WTC11 (cell line): ENCODE data around the gene MEST. TPM values are rescaled to one million over a fixed set of nuclear protein-coding genes. Genes with fewer than 3 reads are reported as not detected.

Source experiments
- ATAC-seq: fragments of 200-7000 bp; cut with Tn5 transposase; 2 replicates; pipeline ENCODE4 v1.10.0; 2021; ENCODE audit warnings: mild to moderate bottlenecking, moderate library complexity
- CTCF ChIA-PET: fragments of 300-600 bp; sonication (Branson Sonifier 250); formaldehyde crosslinking; loops from one replicate; lab custom pipeline; 2021; ENCODE audit warnings: antibody characterized with exemption; lab: Charles Lee
- POLR2A ChIA-PET: fragments of 350-600 bp; sonication (Branson Sonifier 250); formaldehyde crosslinking; loops from one replicate; lab custom pipeline; 2021; ENCODE audit warnings: antibody characterized with exemption; lab: Charles Lee
- DNase-seq: peaks from one replicate; pipeline ENCODE4 v3.0.0; 2021; ENCODE audit warnings: low spot score
- H3K27ac Mint-ChIP-seq: 2 replicates; pipeline ENCODE4 v1.8.0; 2021; ENCODE audit warnings: mixed read lengths
- H3K27me3 Mint-ChIP-seq: 2 replicates; pipeline ENCODE4 v1.8.0; 2021; ENCODE audit warnings: low read depth, mild to moderate bottlenecking, moderate library complexity, mixed read lengths
- H3K36me3 Mint-ChIP-seq: 2 replicates; pipeline ENCODE4 v1.8.0; 2021; ENCODE audit warnings: mixed read lengths
- H3K4me1 Mint-ChIP-seq: 2 replicates; pipeline ENCODE4 v1.8.0; 2022; ENCODE audit warnings: mixed read lengths
- H3K4me3 Mint-ChIP-seq: 2 replicates; pipeline ENCODE4 v1.8.0; 2021; ENCODE audit warnings: mild to moderate bottlenecking, moderate library complexity, mixed read lengths
- H3K9me3 Mint-ChIP-seq: 2 replicates; pipeline ENCODE4 v1.8.0; 2021; ENCODE audit warnings: mixed read lengths
- AR ChIP-seq: fragments of 250-450 bp; sonication (Bioruptor Pico); IDR thresholded peaks from 2 replicates; pipeline ENCODE4 v1.9.0; 2021; ENCODE audit warnings: mild to moderate bottlenecking
- E2F4 ChIP-seq: sonication (generic); formaldehyde crosslinking; IDR thresholded peaks from 2 replicates; pipeline ENCODE4 v1.8.1; 2022; ENCODE audit warnings: low read depth, mild to moderate bottlenecking, moderate library complexity, missing genetic modification reagents, borderline replicate concordance
- GABPB1 ChIP-seq: sonication (generic); formaldehyde crosslinking; IDR thresholded peaks from 2 replicates; pipeline ENCODE4 v1.8.1; 2023; ENCODE audit warnings: mild to moderate bottlenecking, missing genetic modification reagents
- GRHL2 ChIP-seq: fragments of 250-450 bp; sonication (Bioruptor Pico); IDR thresholded peaks from 2 replicates; pipeline ENCODE4 v1.8.0; 2022; ENCODE audit warnings: mild to moderate bottlenecking, moderate library complexity; ENCODE audit not compliant: insufficient replicate concordance, severe bottlenecking
- RELA ChIP-seq: sonication (generic); formaldehyde crosslinking; IDR thresholded peaks from 2 replicates; pipeline ENCODE4 v1.8.1; 2022; ENCODE audit warnings: missing genetic modification reagents, mild to moderate bottlenecking, borderline replicate concordance
- SMAD3 ChIP-seq: sonication (generic); formaldehyde crosslinking; IDR thresholded peaks from 2 replicates; pipeline ENCODE4 v1.8.0; 2022; ENCODE audit warnings: missing genetic modification reagents, mild to moderate bottlenecking, borderline replicate concordance
- TEAD4 ChIP-seq: sonication (generic); formaldehyde crosslinking; IDR thresholded peaks from 2 replicates; pipeline ENCODE4 v1.8.0; 2022; ENCODE audit warnings: mild to moderate bottlenecking, missing genetic modification reagents
- TP53 ChIP-seq: sonication (generic); formaldehyde crosslinking; IDR thresholded peaks from 2 replicates; pipeline ENCODE4 v1.8.1; 2023; ENCODE audit warnings: mild to moderate bottlenecking, missing genetic modification reagents
- USF2 ChIP-seq: sonication (generic); formaldehyde crosslinking; IDR thresholded peaks from 2 replicates; pipeline ENCODE4 v1.8.1; 2023; ENCODE audit warnings: mild to moderate bottlenecking, missing genetic modification reagents, moderate library complexity
- ZNF219 ChIP-seq: sonication (generic); formaldehyde crosslinking; IDR thresholded peaks from 2 replicates; pipeline ENCODE4 v1.8.0; 2023; ENCODE audit warnings: missing genetic modification reagents, mild to moderate bottlenecking, borderline replicate concordance
- ZNF232 ChIP-seq: sonication (generic); formaldehyde crosslinking; IDR thresholded peaks from 2 replicates; pipeline ENCODE4 v1.8.0; 2022; ENCODE audit warnings: mild to moderate bottlenecking, missing genetic modification reagents
- ZNF396 ChIP-seq: fragments of 250-450 bp; sonication (Bioruptor Pico); IDR thresholded peaks from 2 replicates; pipeline ENCODE4 v1.8.0; 2021; ENCODE audit warnings: mild to moderate bottlenecking, moderate library complexity, borderline replicate concordance
- ZNF532 ChIP-seq: fragments of 250-450 bp; sonication (Bioruptor Pico); IDR thresholded peaks from 2 replicates; pipeline ENCODE4 v1.9.0; 2021; ENCODE audit warnings: mild to moderate bottlenecking, borderline replicate concordance
- ZSCAN18 ChIP-seq: fragments of 250-450 bp; sonication (Bioruptor Pico); IDR thresholded peaks from 2 replicates; pipeline ENCODE4 v2.1.2; 2022; ENCODE audit warnings: mild to moderate bottlenecking, moderate library complexity
- total RNA-seq: library from RNA; stranded (reverse); gene quantifications from 3 replicates; pipeline ENCODE4 v1.2.3, GENCODE V29; 2021
- TF ChIP-seq, protein P1 (sequence below): fragments of 250-450 bp; sonication (Bioruptor Pico); IDR thresholded peaks from 2 replicates; pipeline ENCODE4 v1.9.0; 2021; ENCODE audit warnings: moderate library complexity, mild to moderate bottlenecking, inconsistent platforms, borderline replicate concordance
- TF ChIP-seq, protein P2 (sequence below): sonication (generic); formaldehyde crosslinking; IDR thresholded peaks from 2 replicates; pipeline ENCODE4 v1.8.0; 2022; ENCODE audit warnings: mild to moderate bottlenecking, missing genetic modification reagents
- TF ChIP-seq, protein P3 (sequence below): fragments of 250-450 bp; sonication (Bioruptor Pico); conservative IDR thresholded peaks from 2 replicates; pipeline ENCODE4 v1.9.0; 2021; ENCODE audit warnings: mild to moderate bottlenecking

MEST gene
- total RNA-seq, 1 experiment from 2014 or later, result 188 TPM

GRCh38 chr7:130500463-130500862, 8.6 kb downstream of the MEST start:
- ATAC-seq, result no peak
- Mint-ChIP-seq H3K27me3 (no peaks in the 10 kb centered on the region), H3K27ac (peak overlapping the region; percentile 39; the same call in 1 of the 2 replicates), H3K4me1 (no peaks in the 10 kb centered on the region), H3K36me3 (peaks cover 55% of the 10 kb centered on the region), H3K9me3 (no peaks in the 10 kb centered on the region), H3K4me3 (no peak overlapping the region)
- DNase-seq, result no peak
- TF ChIP-seq, protein P1, sequence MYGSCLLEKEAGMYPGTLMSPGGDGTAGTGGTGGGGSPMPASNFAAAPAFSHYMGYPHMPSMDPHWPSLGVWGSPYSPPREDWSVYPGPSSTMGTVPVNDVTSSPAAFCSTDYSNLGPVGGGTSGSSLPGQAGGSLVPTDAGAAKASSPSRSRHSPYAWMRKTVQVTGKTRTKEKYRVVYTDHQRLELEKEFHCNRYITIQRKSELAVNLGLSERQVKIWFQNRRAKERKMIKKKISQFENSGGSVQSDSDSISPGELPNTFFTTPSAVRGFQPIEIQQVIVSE, result no peak
- TF ChIP-seq ZNF232 (no peak), GABPB1 (CRISPR knock-in tag) (no peak), E2F4 (no peak), ZSCAN18 (CRISPR knock-in tag) (no peak), GRHL2 (CRISPR knock-in tag) (no peak), ZNF219 (CRISPR knock-in tag) (no peak), ZNF532 (CRISPR knock-in tag) (no peak), AR (CRISPR knock-in tag) (no peak), RELA (no peak), TEAD4 (no peak)
- TF ChIP-seq, protein P2, sequence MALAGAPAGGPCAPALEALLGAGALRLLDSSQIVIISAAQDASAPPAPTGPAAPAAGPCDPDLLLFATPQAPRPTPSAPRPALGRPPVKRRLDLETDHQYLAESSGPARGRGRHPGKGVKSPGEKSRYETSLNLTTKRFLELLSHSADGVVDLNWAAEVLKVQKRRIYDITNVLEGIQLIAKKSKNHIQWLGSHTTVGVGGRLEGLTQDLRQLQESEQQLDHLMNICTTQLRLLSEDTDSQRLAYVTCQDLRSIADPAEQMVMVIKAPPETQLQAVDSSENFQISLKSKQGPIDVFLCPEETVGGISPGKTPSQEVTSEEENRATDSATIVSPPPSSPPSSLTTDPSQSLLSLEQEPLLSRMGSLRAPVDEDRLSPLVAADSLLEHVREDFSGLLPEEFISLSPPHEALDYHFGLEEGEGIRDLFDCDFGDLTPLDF (CRISPR knock-in tag), result no peak
- POLR2A ChIA-PET, result no interaction called here
- CTCF ChIA-PET, result no interaction called here

DNA sequence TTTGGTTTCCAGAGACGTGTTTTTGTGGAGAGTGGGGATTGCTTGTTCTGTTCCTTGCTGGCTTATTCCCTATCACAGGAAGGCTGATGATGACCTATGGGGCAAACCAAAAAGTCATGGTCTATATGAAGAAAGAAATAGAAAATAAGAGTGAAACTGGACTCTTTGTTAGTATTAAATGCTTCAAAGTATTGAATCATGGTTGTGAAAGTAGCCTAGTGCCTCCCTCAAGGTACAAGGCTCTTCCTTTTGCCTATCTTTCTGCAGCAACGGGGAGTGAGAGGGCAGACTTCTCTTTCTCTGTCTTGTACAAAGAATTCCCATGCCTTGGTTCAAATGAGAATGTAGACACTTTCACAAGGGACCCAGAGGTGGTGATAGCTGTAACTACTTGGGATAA, 9.0 kb downstream of the MEST start:
- H3K36me3 Mint-ChIP-seq, result peaks cover 55% of the 10 kb centered on the region
- H3K4me1 Mint-ChIP-seq, result no peaks in the 10 kb centered on the region
- POLR2A ChIA-PET, result no interaction called here
- no peak overlapping the region for H3K27ac Mint-ChIP-seq
- CTCF ChIA-PET, result no interaction called here
- H3K27me3 Mint-ChIP-seq, result no peaks in the 10 kb centered on the region
- H3K9me3 Mint-ChIP-seq, result no peaks in the 10 kb centered on the region
- DNase-seq, result no peak
- H3K4me3 Mint-ChIP-seq, result no peak overlapping the region
- no peak for ATAC-seq
- TF ChIP-seq, protein P3, sequence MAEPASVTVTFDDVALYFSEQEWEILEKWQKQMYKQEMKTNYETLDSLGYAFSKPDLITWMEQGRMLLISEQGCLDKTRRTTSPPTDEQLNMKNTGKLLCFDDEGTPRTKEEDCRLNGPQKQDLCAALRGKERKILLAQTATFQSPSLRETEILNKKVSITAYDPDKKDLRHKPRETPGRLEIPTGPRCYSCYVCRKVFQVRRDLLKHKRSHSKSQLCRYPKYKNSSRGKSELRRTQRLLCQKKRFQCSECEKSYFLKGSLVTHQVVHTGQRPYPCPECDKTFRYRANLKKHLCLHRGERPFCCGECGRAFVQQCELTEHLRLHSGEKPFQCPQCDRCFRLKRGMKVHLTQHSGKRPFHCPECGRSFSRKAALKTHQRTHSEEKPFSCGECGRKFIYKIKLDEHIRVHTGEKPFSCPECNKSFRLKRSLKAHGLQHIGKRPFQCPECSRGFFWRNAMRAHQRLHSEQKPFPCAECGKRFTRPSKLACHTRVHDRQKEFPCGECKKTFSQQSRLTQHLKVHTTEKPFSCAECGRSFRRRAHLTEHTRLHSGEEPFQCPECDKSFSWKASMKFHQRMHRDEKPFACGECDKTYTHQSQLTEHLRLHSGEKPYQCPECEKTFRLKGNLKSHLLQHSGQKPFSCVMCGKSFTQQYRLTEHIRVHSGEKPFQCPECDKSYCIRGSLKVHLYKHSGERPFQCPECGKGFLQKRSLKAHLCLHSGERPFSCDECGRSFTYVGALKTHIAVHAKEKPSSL (CRISPR knock-in tag), result no peak
- TF ChIP-seq AR (CRISPR knock-in tag), result no peak
- no peak for TF ChIP-seq USF2 (CRISPR knock-in tag)
- no peak for TF ChIP-seq SMAD3
- no peak for TF ChIP-seq TP53 (CRISPR knock-in tag)
- no peak for TF ChIP-seq ZNF396
